Prostate gland (tissue), 2 donors: ENCODE results near the gene AMOT.

Experiments used
- POLR2A ChIP-seq: fragments of 450-650 bp; IDR thresholded peaks from one replicate; pipeline ENCODE4 v1.6.1; 2016; ENCODE audit warnings: antibody characterized with exemption, mild to moderate bottlenecking
- POLR2AphosphoS5 ChIP-seq: sonication (generic); formaldehyde crosslinking; IDR thresholded peaks from one replicate; pipeline ENCODE4 v1.6.1; 2017; ENCODE audit warnings: antibody characterized with exemption
- TF ChIP-seq, protein P1 (sequence below), 4 experiments: fragments of 200-600 bp in 2 of 4; fragments of 450-650 bp in 2 of 4; sonication (generic) in 2 of 4; IDR thresholded peaks; 1 replicate in 3 of 4; 2 replicates in 1 of 4; pipeline ENCODE4 v1.5.1; 2016 to 2019; ENCODE audit warnings: antibody characterized with exemption in 4 of 4, mild to moderate bottlenecking in 2 of 4, moderate library complexity in 2 of 4

DNA sequence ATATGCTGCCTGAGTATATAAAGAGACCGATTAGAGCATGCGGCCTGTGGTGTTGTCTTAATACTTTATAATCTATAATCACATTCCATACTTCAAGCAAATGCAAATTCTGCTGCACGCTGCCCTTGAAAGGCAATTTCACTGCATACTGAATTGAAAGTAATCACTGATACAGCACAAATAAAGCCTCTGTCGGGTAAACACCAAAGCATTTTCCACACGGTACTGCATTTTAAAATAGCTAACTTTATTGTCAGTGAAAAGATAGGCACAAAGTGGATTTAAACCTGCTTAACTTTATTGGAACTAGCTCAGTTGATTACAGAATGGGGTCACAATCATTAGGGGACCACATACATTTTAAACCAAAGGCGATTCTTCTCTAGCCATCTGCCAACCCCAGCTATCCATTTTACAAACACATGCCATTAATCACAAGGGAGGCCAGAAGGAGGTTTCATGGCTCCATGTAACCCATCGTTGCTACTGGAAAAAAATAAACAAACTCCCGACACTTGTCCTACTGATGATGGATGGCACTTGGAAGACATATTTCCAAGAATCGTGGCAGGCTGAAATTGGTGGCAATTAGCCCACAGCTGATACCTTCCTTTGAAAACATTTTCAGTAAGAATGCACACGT, 65.9 kb downstream of the AMOT start:
- TF ChIP-seq POLR2AphosphoS5 (no peak), POLR2A (no peak)
- TF ChIP-seq, protein P1, sequence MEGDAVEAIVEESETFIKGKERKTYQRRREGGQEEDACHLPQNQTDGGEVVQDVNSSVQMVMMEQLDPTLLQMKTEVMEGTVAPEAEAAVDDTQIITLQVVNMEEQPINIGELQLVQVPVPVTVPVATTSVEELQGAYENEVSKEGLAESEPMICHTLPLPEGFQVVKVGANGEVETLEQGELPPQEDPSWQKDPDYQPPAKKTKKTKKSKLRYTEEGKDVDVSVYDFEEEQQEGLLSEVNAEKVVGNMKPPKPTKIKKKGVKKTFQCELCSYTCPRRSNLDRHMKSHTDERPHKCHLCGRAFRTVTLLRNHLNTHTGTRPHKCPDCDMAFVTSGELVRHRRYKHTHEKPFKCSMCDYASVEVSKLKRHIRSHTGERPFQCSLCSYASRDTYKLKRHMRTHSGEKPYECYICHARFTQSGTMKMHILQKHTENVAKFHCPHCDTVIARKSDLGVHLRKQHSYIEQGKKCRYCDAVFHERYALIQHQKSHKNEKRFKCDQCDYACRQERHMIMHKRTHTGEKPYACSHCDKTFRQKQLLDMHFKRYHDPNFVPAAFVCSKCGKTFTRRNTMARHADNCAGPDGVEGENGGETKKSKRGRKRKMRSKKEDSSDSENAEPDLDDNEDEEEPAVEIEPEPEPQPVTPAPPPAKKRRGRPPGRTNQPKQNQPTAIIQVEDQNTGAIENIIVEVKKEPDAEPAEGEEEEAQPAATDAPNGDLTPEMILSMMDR (IDR thresholded peaks at IDR 0.05) = no peak
